Aorta (tissue), 5 donors: Measurements from ENCODE around the gene PKIG. TPM values are rescaled to one million over a fixed set of nuclear protein-coding genes. Genes with fewer than 3 reads are reported as not detected.
A peak's percentile ranks its signal among the peaks of the same experiment; 100 is the strongest.

Experiments used
- ATAC-seq: fragments of 200-7000 bp; cut with Tn5 transposase; one replicate; pipeline ENCODE4 v1.9.1; 2022; ENCODE audit warnings: moderate library complexity; ENCODE audit not compliant: low FRiP score
- DNase-seq, 2 donors: peaks; one replicate each; pipeline ENCODE4 v3.0.0-alpha.2; 2020
- H3K27ac ChIP-seq, 2 donors: one replicate each; pipeline ENCODE4 v1.5.1; 2013; ENCODE audit warnings: low read length in 2 of 2, mild to moderate bottlenecking in 2 of 2, moderate library complexity in 2 of 2, control low read depth in 1 of 2, inconsistent platforms in 1 of 2, low read depth in 1 of 2
- H3K27me3 ChIP-seq, 2 donors: one replicate each; pipeline ENCODE4 v1.6.1; 2013; ENCODE audit warnings: control low read depth in 1 of 2, low read length in 1 of 2, mild to moderate bottlenecking in 1 of 2, moderate library complexity in 1 of 2; ENCODE audit not compliant: insufficient read depth in 2 of 2, control insufficient read depth in 1 of 2
- H3K36me3 ChIP-seq, 2 donors: one replicate each; pipeline ENCODE4 v1.6.1; 2013; ENCODE audit warnings: control low read depth in 1 of 2, low read length in 1 of 2, mild to moderate bottlenecking in 1 of 2; ENCODE audit not compliant: insufficient read depth in 2 of 2, control insufficient read depth in 1 of 2
- H3K4me1 ChIP-seq, 2 donors: one replicate each; pipeline ENCODE4 v1.6.1; 2013; ENCODE audit warnings: low read length in 2 of 2, control low read depth in 1 of 2, mild to moderate bottlenecking in 1 of 2, moderate library complexity in 1 of 2; ENCODE audit not compliant: insufficient read depth in 2 of 2, control insufficient read depth in 1 of 2
- H3K4me3 ChIP-seq, 2 donors: one replicate each; pipeline ENCODE4 v1.5.1; 2013; ENCODE audit warnings: low read length in 2 of 2, control low read depth in 1 of 2, mild to moderate bottlenecking in 1 of 2
- H3K9me3 ChIP-seq: one replicate; pipeline ENCODE4 v1.6.1; 2013; ENCODE audit warnings: mild to moderate bottlenecking, low read length; ENCODE audit not compliant: control insufficient read depth
- WGBS, 2 donors: extraction: QIAGEN DNeasy Blood & Tissue Kit; methylation state at CpG; one replicate each; pipeline ENCODE4 v1.1.7; 2013; 5-methylcytosine and 5-hydroxymethylcytosine counted together
- intact Hi-C, 2 donors: fragments of 100-400 bp; cut with DNase I; formaldehyde crosslinking; loops; one replicate each; pipeline versions ENCODE4 v1.14.2 to v1.15.0; 2022
- polyA plus RNA-seq, 2 donors: library from polyadenylated mRNA; stranded (reverse); fragments of 200-250 nt; gene quantifications; one replicate each; pipeline ENCODE4 v1.2.3, GENCODE V29; 2013
- total RNA-seq, 2 donors: library from RNA; stranded (reverse); fragmentation: NEBNext Ultra II Directional; extraction: Animal tissue kit (Norgen Biotek cat#: 25700); gene quantifications; one replicate each; pipeline ENCODE4 v1.2.1, GENCODE V29; 2021
- donor health status: healthy with polysubstance abuse.
- donor health status: Bipolar disorder and iron deficiency.
- donor health status: DM: no; HTN: no; CAD: no.
- donor health status: DM: no; HTN: no; CAD: no.
- donor health status: DM: yes; HTN: yes; CAD: no.

The PKIG gene
- total and polyA plus RNA-seq, 4 donors = 80.9 to 247 (median 137) TPM

DNA sequence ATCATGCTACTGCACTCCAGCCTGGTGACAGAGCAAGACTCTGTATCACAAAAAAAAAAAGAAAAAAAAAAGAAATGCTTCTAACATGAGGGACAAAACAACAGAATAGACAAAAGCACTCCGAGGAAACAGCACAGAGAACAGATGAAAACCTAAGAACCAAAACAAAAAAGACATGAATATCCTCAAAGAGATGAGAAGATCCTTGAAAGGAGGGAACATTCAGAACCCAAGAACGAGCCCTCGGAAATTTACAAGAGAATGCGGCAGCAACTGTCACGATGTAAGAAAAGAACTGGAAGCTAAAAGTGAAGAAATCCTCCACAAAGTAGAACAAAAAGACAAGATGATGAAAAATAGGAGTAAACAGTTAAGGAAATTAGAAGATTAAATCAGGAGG, 47.9 kb downstream of the PKIG start:
- no peaks in the 10 kb centered on the region for H3K4me1 ChIP-seq
- no peaks in the 10 kb centered on the region for H3K36me3 ChIP-seq
- no peak overlapping the region for H3K27ac ChIP-seq
- intact Hi-C loops = no loop called here
- DNase-seq (no peak), ATAC-seq (no peak)
- 91 to 97% methylated on average over 5 of the region's 5 CpGs for WGBS, 2 donors
- no peaks in the 10 kb centered on the region for H3K9me3 ChIP-seq
- no peak overlapping the region for H3K4me3 ChIP-seq
- H3K27me3 ChIP-seq = no peaks in the 10 kb centered on the region

DNA sequence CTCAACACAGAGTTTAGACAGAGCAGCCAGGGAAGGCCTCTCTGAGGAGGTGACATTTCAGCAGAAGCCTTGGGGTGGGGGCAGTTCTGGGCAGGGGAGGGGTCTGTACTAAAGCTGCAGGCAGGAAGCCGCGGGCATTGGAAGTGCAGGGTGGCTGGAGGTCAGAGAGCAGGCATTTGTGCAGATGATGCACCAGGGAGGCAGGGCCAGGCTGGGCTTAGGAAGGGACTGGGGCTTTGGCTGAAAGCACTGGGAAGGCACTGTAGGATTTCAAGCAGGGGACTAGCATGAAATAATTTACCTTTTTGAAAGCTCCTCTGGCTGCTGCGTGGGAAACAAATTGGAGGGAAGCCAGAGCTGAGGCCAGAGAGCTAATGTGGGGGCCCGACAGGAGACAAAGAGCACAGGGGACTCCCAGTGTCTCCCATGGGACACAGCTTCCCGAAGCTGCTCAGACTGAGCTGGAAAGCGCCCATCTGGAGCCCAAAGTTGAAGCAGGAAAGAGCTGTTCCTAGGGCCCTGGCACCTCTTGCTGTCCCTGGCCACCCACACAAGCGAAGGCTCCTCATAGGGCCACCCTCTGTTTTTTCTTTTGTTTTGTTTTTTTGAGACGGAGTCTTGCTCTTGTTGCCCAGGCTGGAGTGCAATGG, 49.8 kb downstream of the PKIG start:
- no peak overlapping the region for H3K4me3 ChIP-seq
- ATAC-seq = no peak
- no peaks in the 10 kb centered on the region for H3K36me3 ChIP-seq
- H3K4me1 ChIP-seq = no peaks in the 10 kb centered on the region
- no peak for DNase-seq
- H3K9me3 ChIP-seq = no peaks in the 10 kb centered on the region
- intact Hi-C loops = no loop called here
- H3K27ac ChIP-seq = no peak overlapping the region
- 37 to 44% methylated on average over 8 of the region's 8 CpGs for WGBS, 2 donors
- H3K27me3 ChIP-seq = no peaks in the 10 kb centered on the region

GRCh38 chr20:44633187-44633810, 50.9 kb downstream of the PKIG start:
- Histone ChIP-seq H3K27me3 (no peaks in the 10 kb centered on the region), H3K4me3 (no peak overlapping the region), H3K9me3 (no peaks in the 10 kb centered on the region), H3K27ac (no peak overlapping the region), H3K36me3 (no peaks in the 10 kb centered on the region), H3K4me1 (no peaks in the 10 kb centered on the region)
- peak; percentile 2 for ATAC-seq
- DNase-seq = no peak
- intact Hi-C loops = no loop called here
- 56 to 61% methylated on average over 3 of the region's 3 CpGs for WGBS, 2 donors

DNA sequence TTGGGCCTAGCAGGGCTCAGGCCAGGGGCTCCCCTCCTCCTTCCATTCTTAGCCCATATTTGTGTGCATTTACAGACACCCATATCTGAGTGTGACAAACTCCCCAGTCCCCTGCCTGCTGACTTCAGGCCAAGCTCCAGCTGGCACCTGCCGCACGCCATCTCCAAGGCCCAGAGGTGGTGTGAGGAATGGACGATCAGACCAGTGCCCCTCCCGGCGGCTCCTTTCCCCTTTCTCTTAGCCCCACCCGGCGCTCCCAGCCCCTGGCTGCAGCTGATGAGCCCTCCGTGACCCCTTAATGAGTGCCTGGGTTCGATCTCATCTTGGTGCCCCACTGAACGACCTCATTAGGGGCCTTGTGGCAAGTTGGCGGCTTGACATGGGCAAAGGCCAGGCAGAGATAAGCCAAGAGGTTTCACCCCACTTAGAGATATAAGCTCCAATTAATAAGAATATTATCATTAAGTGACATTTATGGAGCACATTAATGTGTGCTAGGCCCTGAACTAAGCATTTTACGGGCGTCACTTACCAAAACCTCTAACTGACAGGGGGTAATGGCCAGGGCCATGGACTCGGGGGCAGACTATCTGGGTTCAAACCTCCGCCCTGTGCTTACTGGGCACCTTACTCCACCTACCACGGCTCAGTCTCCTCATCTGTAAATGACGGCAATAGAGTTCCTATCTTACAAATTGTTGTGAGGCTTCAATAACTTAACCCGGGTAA, 51.7 kb downstream of the PKIG start:
- H3K27ac ChIP-seq = no peak overlapping the region
- no peaks in the 10 kb centered on the region for H3K36me3 ChIP-seq
- ATAC-seq (peak; percentile 4), DNase-seq (no peak)
- H3K4me1 ChIP-seq = no peaks in the 10 kb centered on the region
- intact Hi-C loops = no loop called here
- H3K9me3 ChIP-seq = no peaks in the 10 kb centered on the region
- 81 to 87% methylated on average over 18 of the region's 18 CpGs for WGBS, 2 donors
- no peaks in the 10 kb centered on the region for H3K27me3 ChIP-seq
- H3K4me3 ChIP-seq = no peak overlapping the region

GRCh38 chr20:44635877-44636276, 53.5 kb downstream of the PKIG start:
- Histone ChIP-seq H3K4me1 (no peaks in the 10 kb centered on the region), H3K36me3 (no peaks in the 10 kb centered on the region), H3K27me3 (no peaks in the 10 kb centered on the region), H3K27ac (no peak overlapping the region), H3K9me3 (no peaks in the 10 kb centered on the region), H3K4me3 (no peak overlapping the region)
- WGBS, 2 donors = 90 to 91% methylated on average over 4 of the region's 4 CpGs
- ATAC-seq = no peak
- DNase-seq = no peak
- intact Hi-C loops = no loop called here

GRCh38 chr20:44637042-44637441, 54.7 kb downstream of the PKIG start:
- no peak for ATAC-seq
- no peak overlapping the region for H3K4me3 ChIP-seq
- H3K27me3 ChIP-seq = no peaks in the 10 kb centered on the region
- no peaks in the 10 kb centered on the region for H3K9me3 ChIP-seq
- 94 to 96% methylated on average over 5 of the region's 5 CpGs for WGBS, 2 donors
- no peaks in the 10 kb centered on the region for H3K4me1 ChIP-seq
- no peaks in the 10 kb centered on the region for H3K36me3 ChIP-seq
- DNase-seq = no peak
- no peak overlapping the region for H3K27ac ChIP-seq
- intact Hi-C loops = no loop called here

GRCh38 chr20:44637522-44638372, 55.4 kb downstream of the PKIG start:
- H3K27ac ChIP-seq = no peak overlapping the region
- 74 to 76% methylated on average over 11 of the region's 11 CpGs for WGBS, 2 donors

DNA sequence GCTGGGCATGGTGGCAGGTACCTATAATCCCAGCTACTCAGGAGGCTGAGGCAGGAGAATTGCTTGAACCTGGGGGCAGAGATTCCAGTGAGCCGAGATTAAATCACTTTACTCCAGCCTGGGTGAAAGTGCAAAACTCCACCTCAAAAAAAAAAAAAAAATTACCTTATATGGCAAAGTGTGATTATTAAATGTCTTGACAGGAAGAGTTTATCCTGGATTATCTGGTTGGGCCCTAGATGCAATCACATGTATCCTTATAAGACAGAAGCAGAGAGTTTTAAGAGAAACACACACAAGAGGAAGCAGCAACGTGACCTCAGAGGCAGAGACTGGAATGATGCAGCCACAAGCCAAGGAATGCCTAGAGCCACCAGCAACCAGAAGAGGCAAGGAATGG, 58.1 kb downstream of the PKIG start:
- H3K27me3 ChIP-seq = no peaks in the 10 kb centered on the region
- H3K4me1 ChIP-seq = no peaks in the 10 kb centered on the region
- no peaks in the 10 kb centered on the region for H3K9me3 ChIP-seq
- intact Hi-C loops = no loop called here
- 96 to 98% methylated on average over 2 of the region's 2 CpGs for WGBS, 2 donors
- DNase-seq (no peak), ATAC-seq (no peak)
- H3K36me3 ChIP-seq = no peaks in the 10 kb centered on the region
- no peak overlapping the region for H3K4me3 ChIP-seq
- H3K27ac ChIP-seq = no peak overlapping the region

More at GRCh38 chr20:44637522-44638372, 55.4 kb downstream of the PKIG start:
- ATAC-seq (peak; percentile 78), DNase-seq (peak in 1 of 2 donors; percentile 75)
- Histone ChIP-seq H3K36me3 (no peaks in the 10 kb centered on the region), H3K4me3 (no peak overlapping the region), H3K4me1 (no peaks in the 10 kb centered on the region), H3K9me3 (no peaks in the 10 kb centered on the region), H3K27me3 (no peaks in the 10 kb centered on the region)
- intact Hi-C loops = no loop called here
